Neural progenitor cell (in vitro differentiated cells): Measurements from ENCODE around the gene FOXE1. TPM values are rescaled to one million over a fixed set of nuclear protein-coding genes. Genes with fewer than 3 reads are reported as not detected.

Experiments
- DNase-seq: peaks from one replicate; pipeline ENCODE4 v3.0.0-alpha.2; 2016; ENCODE audit warnings: low spot score
- H2AFZ ChIP-seq: fragments of 200-600 bp; sonication (generic); replicated peaks from 2 replicates; pipeline ENCODE4 v1.6.1; 2016; ENCODE audit warnings: antibody characterized with exemption
- H3F3A ChIP-seq: fragments of 200-600 bp; sonication (generic); 2 replicates; pipeline ENCODE4 v1.6.1; 2016; ENCODE audit warnings: antibody characterized with exemption, low read depth
- H3K27ac ChIP-seq: fragments of 200-600 bp; sonication (generic); 2 replicates; pipeline ENCODE4 v1.5.1; 2016; ENCODE audit warnings: mild to moderate bottlenecking
- H3K27me3 ChIP-seq: fragments of 200-600 bp; sonication (generic); 2 replicates; pipeline ENCODE4 v1.6.1; 2016; ENCODE audit warnings: mild to moderate bottlenecking, moderate library complexity
- H3K36me3 ChIP-seq: fragments of 200-600 bp; sonication (generic); 2 replicates; pipeline ENCODE4 v1.5.1; 2016
- H3K4me1 ChIP-seq: fragments of 200-600 bp; sonication (generic); 2 replicates; pipeline ENCODE4 v1.6.1; 2016; ENCODE audit warnings: mixed run types
- H3K4me2 ChIP-seq: fragments of 200-600 bp; sonication (generic); 2 replicates; pipeline ENCODE4 v1.6.1; 2016
- H3K4me3 ChIP-seq: fragments of 200-600 bp; sonication (generic); 2 replicates; pipeline ENCODE4 v1.5.1; 2016
- H3K79me2 ChIP-seq: fragments of 200-600 bp; sonication (generic); 2 replicates; pipeline ENCODE4 v1.6.1; 2016; ENCODE audit warnings: low read depth
- H3K9ac ChIP-seq: fragments of 200-600 bp; sonication (generic); 2 replicates; pipeline ENCODE4 v1.6.1; 2016
- H3K9me3 ChIP-seq: fragments of 200-600 bp; sonication (generic); 2 replicates; pipeline ENCODE4 v1.5.1; 2016; ENCODE audit warnings: low read depth
- H4K20me1 ChIP-seq: fragments of 200-600 bp; sonication (generic); 2 replicates; pipeline ENCODE4 v1.6.1; 2016; ENCODE audit warnings: low read depth
- H3K27ac Mint-ChIP-seq: 3 replicates; pipeline ENCODE4 v1.8.0; 2021; ENCODE audit warnings: mixed read lengths
- H3K27me3 Mint-ChIP-seq: 2 replicates; pipeline ENCODE4 v1.8.0; 2022; ENCODE audit warnings: low read depth, mild to moderate bottlenecking, inconsistent platforms, moderate library complexity, mixed read lengths; ENCODE audit not compliant: insufficient read depth
- H3K36me3 Mint-ChIP-seq: 3 replicates; pipeline ENCODE4 v1.8.0; 2021; ENCODE audit warnings: mixed read lengths
- H3K4me1 Mint-ChIP-seq: 3 replicates; pipeline ENCODE4 v1.8.0; 2021; ENCODE audit warnings: mixed read lengths
- H3K4me3 Mint-ChIP-seq: 3 replicates; pipeline ENCODE4 v1.8.0; 2021; ENCODE audit warnings: mild to moderate bottlenecking, moderate library complexity, mixed read lengths
- H3K9me3 Mint-ChIP-seq: 3 replicates; pipeline ENCODE4 v1.8.0; 2020; ENCODE audit warnings: mixed read lengths
- CTCF ChIP-seq: fragments of 200-600 bp; sonication (generic); IDR thresholded peaks from 2 replicates; pipeline ENCODE4 v1.5.1; 2017; ENCODE audit warnings: antibody characterized with exemption, mild to moderate bottlenecking
- EZH2 ChIP-seq: fragments of 200-600 bp; sonication (generic); IDR thresholded peaks from 2 replicates; pipeline ENCODE4 v1.6.1; 2017; ENCODE audit warnings: antibody characterized with exemption, mild to moderate bottlenecking, moderate library complexity
- EZH2phosphoT487 ChIP-seq: fragments of 200-600 bp; sonication (generic); IDR thresholded peaks from 2 replicates; pipeline ENCODE4 v1.6.1; 2017; ENCODE audit warnings: antibody characterized with exemption
- total RNA-seq: library from RNA; depleted of rRNA; stranded (reverse); fragments of >200 nt; gene quantifications from 2 replicates; pipeline ENCODE4 v1.2.3, GENCODE V29; 2015; ENCODE audit warnings: low replicate concordance

FOXE1 gene
- total RNA-seq, 1 donor from 2014 or later = not detected

- H3K36me3 ChIP-seq = no peaks in the 10 kb centered on the region
- H4K20me1 ChIP-seq = peaks cover 9% of the 10 kb centered on the region
- H3K27me3 Mint-ChIP-seq = peaks cover 31% of the 10 kb centered on the region
- H3K4me3 ChIP-seq = no peak overlapping the region
- DNase-seq = no peak
- H3F3A ChIP-seq = no peaks in the 10 kb centered on the region
- H3K27ac ChIP-seq = no peak overlapping the region
- H3K27me3 ChIP-seq = peaks cover 91% of the 10 kb centered on the region
- no peaks in the 10 kb centered on the region for H3K4me1 ChIP-seq
- peaks cover 5% of the 10 kb centered on the region for H3K4me1 Mint-ChIP-seq
- H3K9me3 ChIP-seq = no peaks in the 10 kb centered on the region
- H3K36me3 Mint-ChIP-seq = no peaks in the 10 kb centered on the region
- H3K27ac Mint-ChIP-seq = no peak overlapping the region
- H3K9ac ChIP-seq = no peak overlapping the region
- no peak overlapping the region for H3K4me2 ChIP-seq
- H2AFZ ChIP-seq = no peak overlapping the region
- no peak overlapping the region for H3K4me3 Mint-ChIP-seq
- peaks cover 6% of the 10 kb centered on the region for H3K9me3 Mint-ChIP-seq
- TF ChIP-seq CTCF (no peak), EZH2 (no peak), EZH2phosphoT487 (no peak)
- no peaks in the 10 kb centered on the region for H3K79me2 ChIP-seq
Measured at GRCh38 chr9:97842960-97843359, 10.1 kb upstream of the FOXE1 start.

- TF ChIP-seq EZH2phosphoT487 (no peak), CTCF (no peak), EZH2 (no peak)
- peaks cover 8% of the 10 kb centered on the region for H3K4me1 ChIP-seq
- no peak overlapping the region for H3K4me3 Mint-ChIP-seq
- no peak overlapping the region for H3K27ac Mint-ChIP-seq
- H3K27me3 ChIP-seq = peaks cover 100% of the 10 kb centered on the region
- peaks cover 8% of the 10 kb centered on the region for H3K4me1 Mint-ChIP-seq
- no peak overlapping the region for H3K4me2 ChIP-seq
- H3K27ac ChIP-seq = no peak overlapping the region
- H3K9ac ChIP-seq = no peak overlapping the region
- no peak for DNase-seq
- H4K20me1 ChIP-seq = peaks cover 30% of the 10 kb centered on the region
- H3K36me3 ChIP-seq = no peaks in the 10 kb centered on the region
- no peaks in the 10 kb centered on the region for H3K79me2 ChIP-seq
- H3K27me3 Mint-ChIP-seq = peaks cover 52% of the 10 kb centered on the region
- peaks cover 6% of the 10 kb centered on the region for H3K9me3 Mint-ChIP-seq
- no peak overlapping the region for H3K4me3 ChIP-seq
- H3K9me3 ChIP-seq = no peaks in the 10 kb centered on the region
- H3K36me3 Mint-ChIP-seq = no peaks in the 10 kb centered on the region
- H2AFZ ChIP-seq = no peak overlapping the region
- peaks cover 8% of the 10 kb centered on the region for H3F3A ChIP-seq
Measured at GRCh38 chr9:97845130-97845529, 7.9 kb upstream of the FOXE1 start.

- H3K27me3 Mint-ChIP-seq = peaks cover 58% of the 10 kb centered on the region
Measured at GRCh38 chr9:97845763-97846162, 7.3 kb upstream of the FOXE1 start.

More at GRCh38 chr9:97845763-97846162, 7.3 kb upstream of the FOXE1 start:
- H3K4me1 Mint-ChIP-seq = peaks cover 8% of the 10 kb centered on the region
- no peak overlapping the region for H3K27ac Mint-ChIP-seq
- Histone ChIP-seq H3F3A (peaks cover 8% of the 10 kb centered on the region), H3K36me3 (no peaks in the 10 kb centered on the region), H3K4me1 (peaks cover 8% of the 10 kb centered on the region), H4K20me1 (peaks cover 37% of the 10 kb centered on the region), H3K79me2 (no peaks in the 10 kb centered on the region), H2AFZ (no peak overlapping the region), H3K9me3 (no peaks in the 10 kb centered on the region), H3K4me3 (no peak overlapping the region), H3K27me3 (peaks cover 100% of the 10 kb centered on the region), H3K4me2 (no peak overlapping the region), H3K27ac (no peak overlapping the region), H3K9ac (no peak overlapping the region)
- DNase-seq = no peak
- H3K9me3 Mint-ChIP-seq = peaks cover 6% of the 10 kb centered on the region
- H3K36me3 Mint-ChIP-seq = no peaks in the 10 kb centered on the region
- no peak overlapping the region for H3K4me3 Mint-ChIP-seq
- TF ChIP-seq EZH2 (no peak), CTCF (no peak), EZH2phosphoT487 (no peak)
